Stimulated activated CD8-positive, alpha-beta memory T cell treated with anti-CD3 and anti-CD28 coated beads, Interleukin-2, amount 100 ng/mL, for 48 hours (primary cell): ENCODE results near the gene CDPF1.
"Not testable (repeated sequence)": the region's sequence is repeated elsewhere in the genome, so short reads cannot be mapped to it uniquely, and the experiment has no call there.

Source experiments
- DNase-seq, 2 donors: peaks; one replicate each; pipeline ENCODE4 v3.0.0-alpha.2; 2020; ENCODE audit warnings: low read depth in 2 of 2

The CDPF1 gene

DNA sequence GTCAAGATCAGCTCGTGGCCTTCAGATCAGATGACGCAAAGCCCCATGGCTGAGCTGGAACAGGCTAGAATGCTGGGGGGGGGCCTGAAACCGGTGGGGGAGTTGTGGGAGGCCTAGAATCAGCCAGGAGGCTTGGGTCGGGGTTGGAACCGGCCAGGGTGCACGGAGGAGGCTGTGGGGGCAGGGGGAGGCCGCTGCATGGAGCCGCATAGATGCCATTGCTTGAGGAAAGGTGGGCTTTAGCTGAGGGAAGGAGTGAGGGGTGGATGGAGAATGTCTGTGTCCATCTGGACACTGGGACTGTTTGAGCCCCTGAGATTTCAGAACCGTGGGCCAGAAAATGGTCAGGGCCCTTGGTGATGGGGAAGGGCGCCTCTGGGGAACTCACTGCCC lies 25.2 kb downstream of the CDPF1 start:
- no peak for DNase-seq

DNA sequence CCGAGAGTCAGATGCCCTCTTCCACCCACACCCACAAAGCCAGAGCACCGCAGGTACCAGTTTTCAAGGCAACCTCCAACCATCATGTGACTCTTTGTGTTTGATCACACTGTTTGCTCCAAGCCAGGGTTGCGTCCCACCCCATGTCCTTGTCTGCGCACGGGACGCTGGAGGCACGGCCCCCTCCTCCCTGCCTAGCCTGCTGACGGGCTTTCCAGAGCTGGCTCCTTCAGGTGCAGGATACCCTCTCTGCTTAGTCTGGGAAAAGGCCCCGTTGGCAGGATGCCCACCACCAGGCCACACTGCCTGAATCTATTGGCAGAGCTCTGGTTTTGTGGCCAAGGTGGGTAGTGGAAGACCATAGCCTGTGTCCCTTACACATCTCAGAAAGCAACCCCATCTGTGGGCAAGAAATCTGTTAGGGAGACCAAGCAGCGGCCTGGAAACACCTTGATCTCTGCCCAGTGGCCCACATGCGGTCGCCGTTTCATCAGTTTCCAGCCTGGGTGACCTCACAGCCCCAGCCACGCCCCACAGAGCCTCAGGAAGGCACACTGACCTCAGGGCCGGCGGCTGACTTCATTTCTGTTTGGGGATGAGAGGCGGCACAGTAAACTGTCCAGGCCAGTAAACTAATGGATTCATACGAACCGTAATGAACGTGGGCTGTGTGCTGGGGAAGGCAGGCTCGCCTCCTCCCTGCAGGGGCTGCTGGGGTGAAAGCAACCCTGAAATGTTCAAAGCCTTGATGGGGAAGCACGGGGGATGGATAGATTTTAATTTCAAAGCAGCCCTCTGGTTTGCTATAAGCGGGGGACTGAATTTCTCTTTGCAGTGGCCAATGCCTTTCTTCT lies 25.8 kb downstream of the CDPF1 start:
- no peak for DNase-seq

DNA sequence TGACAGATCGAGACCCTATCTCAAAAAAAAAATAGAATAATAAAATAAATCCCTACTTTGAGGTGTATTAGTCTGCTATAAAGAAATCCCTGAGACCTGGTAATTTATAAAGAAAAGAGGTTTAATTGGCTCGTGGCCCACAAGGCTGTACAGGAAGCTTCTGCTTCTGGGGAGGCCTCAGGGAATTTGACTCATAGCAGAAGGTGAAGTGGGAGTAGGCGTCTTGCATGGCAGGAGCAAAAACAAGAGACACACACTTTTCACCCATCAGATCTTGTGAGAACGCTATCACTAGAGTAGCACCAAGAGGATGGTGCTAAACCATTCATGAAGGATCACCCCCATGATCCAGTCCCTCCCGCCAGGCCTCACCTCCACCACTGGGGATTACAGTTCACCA lies 29.2 kb downstream of the CDPF1 start:
- DNase-seq, result no peak

DNA sequence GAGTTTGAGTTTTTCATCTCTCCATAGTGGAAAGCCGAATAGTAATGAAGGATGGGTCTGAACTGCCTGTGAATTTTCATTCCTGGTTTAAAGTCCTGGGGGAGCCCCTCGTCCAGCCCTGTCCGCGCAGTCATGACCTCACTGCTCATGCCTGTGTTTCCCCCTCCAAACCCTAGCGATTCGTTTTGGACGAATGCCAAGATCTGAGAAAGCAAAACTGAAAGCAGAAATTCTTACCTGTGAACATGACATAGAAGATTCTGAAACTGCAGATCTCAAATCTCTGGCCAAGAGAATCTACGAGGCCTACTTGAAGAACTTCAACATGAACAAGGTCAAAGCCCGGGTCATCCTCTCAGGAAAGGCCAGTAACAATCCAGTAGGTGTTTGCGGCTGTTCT lies 30.5 kb downstream of the CDPF1 start:
- DNase-seq, result no peak

DNA sequence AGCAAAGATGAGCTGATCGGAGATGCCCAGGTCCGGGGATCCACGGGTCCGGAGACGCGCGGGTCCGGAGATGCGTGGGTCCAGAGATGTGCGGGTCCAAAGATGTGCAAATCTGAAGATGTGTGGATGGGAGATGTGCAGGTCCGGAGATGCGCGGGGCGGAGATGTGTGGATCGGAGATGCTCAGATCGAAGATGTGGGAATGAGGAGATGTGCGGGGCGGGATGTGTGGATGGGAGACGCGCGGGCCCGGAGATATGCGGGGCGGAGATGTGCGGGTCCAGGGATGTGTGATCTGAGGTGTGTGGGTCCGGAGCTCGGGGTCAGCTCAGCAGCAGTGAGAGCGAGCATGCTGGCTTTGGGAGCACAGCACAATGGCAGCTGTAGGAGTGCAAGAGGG lies 35.5 kb downstream of the CDPF1 start:
- DNase-seq, result no peak

DNA sequence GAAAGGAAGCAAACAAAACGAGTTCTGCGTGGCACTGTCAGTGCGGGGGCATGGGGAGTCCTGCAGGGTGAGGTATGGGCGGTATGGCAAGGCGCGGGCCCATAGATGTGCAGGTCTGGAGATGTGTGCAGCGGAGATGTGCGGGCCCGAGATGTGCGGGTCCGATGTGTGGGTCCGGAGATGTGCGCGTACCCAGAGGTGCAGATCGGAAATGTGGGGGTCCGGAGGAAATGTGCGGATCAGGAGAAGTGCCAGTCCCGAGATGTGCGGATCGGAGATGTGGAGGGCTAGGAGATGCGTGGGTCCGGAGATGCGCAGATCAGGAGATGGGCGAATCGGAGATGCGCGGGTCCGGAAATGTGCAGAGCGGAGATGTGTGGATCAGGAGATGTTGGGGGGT lies 35.9 kb downstream of the CDPF1 start:
- DNase-seq, result no peak

DNA sequence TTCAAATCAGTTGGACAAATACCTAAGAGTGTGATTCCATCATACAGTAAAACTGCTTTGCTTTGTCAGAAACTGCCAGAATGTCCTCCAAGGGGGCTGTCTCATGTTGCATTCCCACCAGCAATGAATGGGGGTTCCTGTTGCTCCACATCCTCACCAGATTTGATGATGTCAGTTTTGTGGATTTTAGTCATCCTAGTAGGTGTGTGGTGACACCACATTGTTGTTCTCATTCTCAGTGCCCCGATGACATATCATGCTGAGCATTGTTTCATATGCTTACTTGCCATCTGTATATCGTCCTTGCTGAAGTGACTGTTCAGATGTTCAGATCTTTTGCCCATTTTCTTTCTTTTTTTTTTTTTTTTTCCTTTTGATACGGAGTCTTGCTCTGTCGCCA lies 37.0 kb downstream of the CDPF1 start:
- DNase-seq, result no peak

DNA sequence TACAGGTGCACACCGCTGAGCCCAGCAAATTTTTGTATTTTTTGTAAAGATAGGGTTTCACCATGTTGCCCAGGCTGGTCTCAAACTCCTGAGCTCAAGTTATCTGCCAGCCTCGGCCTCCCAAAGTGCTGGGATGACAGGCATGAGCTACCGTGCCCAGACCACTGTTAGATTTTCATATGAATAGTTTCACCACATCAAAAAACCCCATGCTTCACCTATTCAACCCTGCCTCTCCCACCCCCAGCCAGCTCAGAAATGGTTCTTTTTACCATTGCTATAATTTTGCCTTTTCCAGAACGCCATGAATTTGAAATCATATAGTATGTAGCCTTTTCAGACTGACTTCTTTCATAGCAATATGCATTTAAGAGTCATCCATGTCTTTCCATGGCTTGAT lies 37.9 kb downstream of the CDPF1 start:
- no peak for DNase-seq

DNA sequence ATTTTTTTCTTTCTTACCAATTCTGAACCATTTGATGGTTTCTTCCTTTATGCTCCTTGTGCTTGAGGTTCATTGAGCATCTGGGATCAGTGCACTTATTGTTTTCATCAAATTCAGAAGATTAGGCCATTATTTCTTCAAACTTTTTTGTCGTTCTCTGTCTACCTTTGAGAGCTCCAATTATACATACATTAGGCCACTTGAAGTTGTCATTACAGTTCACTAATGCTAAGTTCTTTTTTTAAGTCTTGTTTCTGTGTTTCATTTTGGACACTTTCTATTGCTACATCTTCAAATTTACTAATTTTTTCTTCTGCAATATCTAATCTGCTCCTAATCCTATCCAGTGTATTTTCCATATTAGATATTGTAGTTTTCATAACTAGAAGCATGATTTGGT lies 40.8 kb downstream of the CDPF1 start:
- no peak for DNase-seq

DNA sequence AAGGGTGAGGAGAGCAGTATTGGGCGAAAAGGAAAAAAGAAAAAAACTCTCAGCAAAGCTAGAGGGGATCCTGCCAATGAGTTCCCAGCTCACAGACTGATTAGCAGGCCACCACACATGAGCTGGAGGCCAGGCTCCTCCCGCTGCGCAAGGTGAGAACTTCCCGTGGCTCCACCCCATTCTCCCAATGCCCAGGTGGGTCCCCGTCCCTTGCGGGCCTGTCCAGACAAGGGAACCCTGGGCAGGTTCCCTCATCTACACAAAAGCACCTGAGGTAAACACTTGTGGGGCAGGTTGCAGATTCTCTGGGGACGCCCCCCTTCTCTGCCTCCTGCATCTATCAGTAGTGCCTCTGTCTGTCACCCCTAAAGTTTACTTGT lies 46.5 kb downstream of the CDPF1 start:
- no peak for DNase-seq

DNA sequence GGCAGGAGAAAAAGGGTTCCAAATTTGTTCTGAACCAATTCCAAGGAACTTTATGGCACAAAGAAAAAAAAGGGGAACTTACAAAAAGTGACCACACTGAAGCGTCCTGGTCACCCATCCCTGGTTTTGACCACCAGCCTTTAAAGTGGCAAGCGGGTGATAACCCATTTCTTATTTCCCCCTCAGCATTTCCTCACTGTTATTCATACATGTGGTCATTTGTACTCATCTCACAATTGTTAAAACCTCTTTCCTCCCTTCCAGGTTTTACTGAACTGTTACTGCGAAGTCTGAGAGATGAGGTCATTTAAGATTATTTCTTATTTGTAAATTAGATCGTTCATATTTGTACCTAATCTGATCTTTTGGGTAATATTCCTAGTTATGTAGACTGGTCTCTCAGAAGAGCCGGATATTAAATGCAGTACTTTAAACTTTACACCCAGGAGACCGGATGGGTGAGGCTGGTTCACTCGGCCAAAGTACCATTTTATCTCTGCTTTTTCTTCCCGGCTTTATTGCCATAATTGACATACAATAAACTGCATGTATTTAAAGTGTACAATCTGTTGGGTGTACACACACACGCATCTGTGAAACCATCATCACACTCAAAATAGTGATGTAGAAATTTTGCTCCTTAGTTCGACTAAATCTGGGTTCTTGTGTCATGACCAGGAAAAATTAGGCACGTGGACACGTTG lies 47.0 kb downstream of the CDPF1 start:
- DNase-seq, result no peak

DNA sequence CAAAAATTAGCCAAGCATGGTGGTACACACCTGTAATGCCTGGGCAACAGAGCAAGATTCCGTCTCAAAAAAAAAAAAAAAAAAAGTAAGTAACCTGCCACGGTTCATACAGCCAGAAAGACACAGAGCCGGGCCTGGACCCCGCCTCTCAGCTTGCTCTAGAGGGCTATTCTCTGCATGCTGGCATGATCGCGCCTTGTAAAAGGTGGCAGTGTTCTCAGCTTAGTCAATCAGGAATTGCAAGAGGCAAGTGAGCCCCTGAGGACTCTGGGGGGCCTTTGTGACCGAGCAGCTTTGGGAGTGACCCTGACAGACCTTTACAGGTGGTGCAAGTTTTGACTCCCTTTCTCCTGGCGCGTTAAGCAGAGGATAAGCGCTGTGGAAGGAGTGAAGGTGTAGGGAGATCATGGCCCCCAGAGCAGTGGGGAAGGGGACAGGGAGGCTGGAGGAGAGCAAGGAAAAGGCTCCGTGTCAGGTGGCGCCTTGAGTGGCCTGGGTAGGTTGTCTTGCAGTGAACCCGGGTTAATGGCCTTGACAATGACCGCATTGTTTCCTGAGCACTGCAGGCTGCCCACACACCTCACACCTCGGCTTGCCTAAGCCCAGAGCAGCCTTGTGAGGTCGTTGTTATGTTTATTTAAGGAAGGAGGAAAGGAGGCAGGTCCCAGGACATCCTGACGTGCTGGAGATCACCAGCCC lies 48.9 kb downstream of the CDPF1 start:
- DNase-seq, result no peak

DNA sequence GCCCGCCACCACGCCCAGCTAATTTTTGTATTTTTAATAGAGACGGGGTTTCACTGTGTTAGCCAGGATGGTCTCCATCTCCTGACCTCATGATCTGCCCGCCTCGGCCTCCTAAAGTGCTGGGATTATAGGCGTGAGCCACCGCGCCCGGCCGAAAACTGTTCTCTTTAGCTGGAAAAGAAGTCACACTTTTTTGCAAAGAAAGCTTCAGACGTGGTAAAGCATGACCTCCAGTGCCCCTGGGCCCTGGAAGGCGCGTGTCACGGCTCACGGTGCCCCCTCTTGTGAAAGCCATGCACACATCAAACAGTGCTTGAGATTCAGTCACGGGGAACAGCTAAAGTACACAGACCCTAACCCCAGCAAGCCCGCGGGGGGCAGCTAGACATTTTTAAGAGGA lies 51.3 kb downstream of the CDPF1 start:
- DNase-seq, result not testable (repeated sequence)

DNA sequence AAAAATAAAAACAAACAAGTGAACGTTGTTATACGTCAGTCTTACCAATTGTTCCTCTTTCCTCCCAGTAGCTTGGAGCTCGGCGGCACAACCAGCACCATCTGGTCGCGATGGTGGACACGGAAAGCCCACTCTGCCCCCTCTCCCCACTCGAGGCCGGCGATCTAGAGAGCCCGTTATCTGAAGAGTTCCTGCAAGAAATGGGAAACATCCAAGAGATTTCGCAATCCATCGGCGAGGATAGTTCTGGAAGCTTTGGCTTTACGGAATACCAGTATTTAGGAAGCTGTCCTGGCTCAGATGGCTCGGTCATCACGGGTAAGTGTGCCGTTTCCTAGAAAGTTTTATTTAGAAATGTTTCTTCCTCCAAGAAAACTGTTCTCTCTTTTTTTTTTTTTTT lies 51.8 kb downstream of the CDPF1 start:
- DNase-seq, result no peak

DNA sequence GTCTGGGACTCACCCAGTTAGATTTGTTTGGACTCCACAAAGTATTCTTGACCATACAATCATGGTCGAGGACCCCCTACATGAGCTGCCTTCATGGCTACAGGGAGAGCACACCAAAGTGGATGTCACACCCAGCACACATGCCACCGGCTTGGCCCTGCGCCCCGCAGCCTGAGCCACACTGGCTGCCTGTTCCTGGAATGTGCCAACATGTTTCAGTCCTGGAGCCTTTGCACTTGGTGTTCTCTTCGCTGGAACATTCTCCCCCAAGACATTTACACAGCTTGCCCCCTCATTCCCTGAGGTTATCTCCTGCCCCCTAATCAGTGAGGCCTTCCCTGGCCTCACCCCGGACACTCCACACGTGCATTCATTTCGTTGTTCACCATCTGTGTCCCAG lies 53.8 kb downstream of the CDPF1 start:
- DNase-seq, result no peak

DNA sequence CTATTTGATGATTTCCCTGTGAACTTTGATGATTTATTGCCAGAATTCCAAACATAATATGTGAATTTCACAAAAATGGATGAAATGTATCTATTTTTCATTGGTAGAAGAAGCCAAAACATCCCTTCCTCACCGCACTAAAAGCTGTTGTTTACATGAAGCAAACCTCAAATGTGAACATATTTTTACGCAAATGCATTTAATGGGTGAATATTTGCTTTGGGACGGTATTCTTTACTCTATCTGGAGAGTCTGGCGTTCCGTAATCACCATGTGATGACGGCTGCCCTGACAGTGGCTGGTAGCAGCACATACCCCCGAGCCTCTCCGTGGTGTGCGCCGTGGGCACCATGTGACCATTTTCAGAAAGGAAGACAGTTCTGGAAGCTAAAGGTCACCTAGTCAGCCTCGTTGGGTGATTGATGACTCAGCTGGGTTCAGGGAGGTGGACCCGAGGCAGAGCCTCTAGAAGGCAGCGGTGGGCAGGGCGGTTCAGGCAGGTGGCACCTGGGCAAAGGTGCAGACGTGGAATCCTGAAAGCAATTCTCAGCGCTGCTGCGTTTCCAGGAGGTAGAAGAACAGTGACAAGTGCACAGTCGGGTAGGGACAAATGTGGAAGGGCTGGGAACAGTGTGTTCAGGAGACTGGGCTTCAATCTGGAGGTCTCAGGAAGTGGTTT lies 54.5 kb downstream of the CDPF1 start:
- DNase-seq, result no peak
